Measurements from ENCODE around the gene TMEM145. TPM values are rescaled to one million over a fixed set of nuclear protein-coding genes. Genes with fewer than 3 reads are reported as not detected.

TMEM145 gene
- polyA plus RNA-seq, 1 donor (not counting 4 experiments of a cell fraction or from before 2014, with no cell fraction given) = not detected

GRCh38 chr19:42267644-42268141 is 45.4 kb upstream of the TMEM145 start:
- Histone ChIP-seq H4K20me1 (ENCODE audit: control insufficient read depth, extremely low read depth, insufficient read depth, low read length) (no peaks in the 10 kb centered on the region), H3K27ac (ENCODE audit: control insufficient read depth, insufficient read depth, low read length) (peak overlapping the region; percentile 99), H3K79me2 (ENCODE audit: control insufficient read depth, insufficient read depth, low read length) (peaks cover 26% of the 10 kb centered on the region), H3K27me3 (ENCODE audit: control insufficient read depth, extremely low read depth, insufficient read depth, low read length) (no peaks in the 10 kb centered on the region), H3K4me1 (ENCODE audit: control insufficient read depth, extremely low read depth, insufficient read depth, low read length) (peaks cover 25% of the 10 kb centered on the region), H2AFZ (ENCODE audit: control insufficient read depth, low read length) (peak overlapping the region; percentile 99), H3K9ac (ENCODE audit: control insufficient read depth, extremely low read depth, insufficient read depth, low read length) (peak overlapping the region; percentile 99), H3K36me3 (ENCODE audit: control insufficient read depth in 2 of 2, extremely low read depth in 1 of 2, insufficient read depth in 2 of 2, low read length in 2 of 2) (peaks cover 6 to 8% of the 10 kb centered on the region in 2 experiments), H3K9me3 (ENCODE audit: control insufficient read depth, low read depth, low read length) (no peaks in the 10 kb centered on the region), H3K4me2 (ENCODE audit: control insufficient read depth, extremely low read depth, insufficient read depth, low read depth, low read length) (peak overlapping the region; percentile 99), H3K9me1 (ENCODE audit: control insufficient read depth, extremely low read depth, insufficient read depth, low read length) (no peaks in the 10 kb centered on the region), H3K4me3 (ENCODE audit: control insufficient read depth in 2 of 3, extremely low read depth in 1 of 3, insufficient read depth in 2 of 3, low read depth in 1 of 3, low read length in 3 of 3) (peak overlapping the region; percentile 19 to 89 (median 74))
- TF ChIP-seq EZH2 (IDR thresholded peaks at IDR 0.05; ENCODE audit: low read length) (no peak), CTCF (optimal IDR thresholded peaks at IDR 0.05 in 1 of 3, IDR thresholded peaks at IDR 0.05 in 1 of 3, conservative IDR thresholded peaks at IDR 0.05 in 1 of 3; ENCODE audit: extremely low read depth in 1 of 3, insufficient read depth in 2 of 3, low read length in 3 of 3) (no peak)
- DNase-seq (ENCODE audit: low read depth, low spot score) (no peak), FAIRE-seq (no peak)
- dilution Hi-C loops (cut with MboI; ENCODE audit: extremely low pct_ligation_motif_present, low sequenced_read_pairs) = no loop called here

DNA sequence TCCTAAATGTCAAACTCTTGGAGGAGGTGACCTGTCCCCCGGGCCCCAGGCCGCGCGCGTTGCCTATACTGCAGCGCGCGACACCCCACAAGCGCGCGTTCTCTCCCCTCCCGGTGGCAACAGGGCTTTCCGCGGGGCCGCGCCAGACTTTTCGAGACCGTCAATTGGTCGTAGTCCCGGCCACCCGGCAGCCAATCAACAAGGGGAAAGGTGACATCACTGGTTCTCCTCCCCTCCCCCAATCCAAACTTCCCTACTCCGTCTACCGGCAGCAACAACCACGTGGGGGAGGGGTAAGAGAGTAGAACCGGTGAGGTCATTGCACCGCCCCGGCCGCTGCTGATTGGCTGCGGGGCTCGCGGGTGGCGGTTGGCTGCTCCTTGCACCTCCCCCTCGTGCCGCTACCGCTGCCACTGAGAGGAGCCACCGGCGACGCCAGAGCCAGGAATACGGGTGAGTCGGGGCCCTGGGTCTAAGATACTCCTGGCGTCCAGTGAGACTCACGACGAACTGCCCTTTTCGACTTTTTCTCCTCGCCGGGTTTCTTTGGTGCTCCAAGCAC is 44.9 kb upstream of the TMEM145 start:
- DNase-seq (ENCODE audit: low read depth, low spot score) (peak; percentile 95), FAIRE-seq (no peak)
- Histone ChIP-seq H3K27ac (ENCODE audit: control insufficient read depth, insufficient read depth, low read length) (peak overlapping the region; percentile 99), H3K4me3 (ENCODE audit: control insufficient read depth in 2 of 3, extremely low read depth in 1 of 3, insufficient read depth in 2 of 3, low read depth in 1 of 3, low read length in 3 of 3) (peak overlapping the region; percentile 59 to 89 (median 81)), H3K4me2 (ENCODE audit: control insufficient read depth, extremely low read depth, insufficient read depth, low read depth, low read length) (peak overlapping the region; percentile 99), H3K79me2 (ENCODE audit: control insufficient read depth, insufficient read depth, low read length) (peaks cover 31% of the 10 kb centered on the region), H3K27me3 (ENCODE audit: control insufficient read depth, extremely low read depth, insufficient read depth, low read length) (no peaks in the 10 kb centered on the region), H4K20me1 (ENCODE audit: control insufficient read depth, extremely low read depth, insufficient read depth, low read length) (no peaks in the 10 kb centered on the region), H3K36me3 (ENCODE audit: control insufficient read depth in 2 of 2, extremely low read depth in 1 of 2, insufficient read depth in 2 of 2, low read length in 2 of 2) (peaks cover 6 to 10% of the 10 kb centered on the region in 2 experiments), H3K9me1 (ENCODE audit: control insufficient read depth, extremely low read depth, insufficient read depth, low read length) (no peaks in the 10 kb centered on the region), H2AFZ (ENCODE audit: control insufficient read depth, low read length) (peak overlapping the region; percentile 99), H3K4me1 (ENCODE audit: control insufficient read depth, extremely low read depth, insufficient read depth, low read length) (peaks cover 25% of the 10 kb centered on the region), H3K9me3 (ENCODE audit: control insufficient read depth, low read depth, low read length) (no peaks in the 10 kb centered on the region), H3K9ac (ENCODE audit: control insufficient read depth, extremely low read depth, insufficient read depth, low read length) (peak overlapping the region; percentile 99)
- TF ChIP-seq EZH2 (IDR thresholded peaks at IDR 0.05; ENCODE audit: low read length) = no peak
- TF ChIP-seq CTCF (optimal IDR thresholded peaks at IDR 0.05 in 1 of 3, IDR thresholded peaks at IDR 0.05 in 1 of 3, conservative IDR thresholded peaks at IDR 0.05 in 1 of 3; ENCODE audit: extremely low read depth in 1 of 3, insufficient read depth in 2 of 3, low read length in 3 of 3) = no peak
- dilution Hi-C loops (cut with MboI; ENCODE audit: extremely low pct_ligation_motif_present, low sequenced_read_pairs) = no loop called here

All from keratinocyte (primary cell).